ENCODE measurements around the gene FBXO3. TPM values are rescaled to one million over a fixed set of nuclear protein-coding genes. Genes with fewer than 3 reads are reported as not detected.

FBXO3 gene
- total and polyA plus RNA-seq, 9 of the 15 experiments (the other 6 are each of a cell fraction or from before 2014, with no cell fraction given): 11.6 to 59.3 (median 29.2) TPM

DNA sequence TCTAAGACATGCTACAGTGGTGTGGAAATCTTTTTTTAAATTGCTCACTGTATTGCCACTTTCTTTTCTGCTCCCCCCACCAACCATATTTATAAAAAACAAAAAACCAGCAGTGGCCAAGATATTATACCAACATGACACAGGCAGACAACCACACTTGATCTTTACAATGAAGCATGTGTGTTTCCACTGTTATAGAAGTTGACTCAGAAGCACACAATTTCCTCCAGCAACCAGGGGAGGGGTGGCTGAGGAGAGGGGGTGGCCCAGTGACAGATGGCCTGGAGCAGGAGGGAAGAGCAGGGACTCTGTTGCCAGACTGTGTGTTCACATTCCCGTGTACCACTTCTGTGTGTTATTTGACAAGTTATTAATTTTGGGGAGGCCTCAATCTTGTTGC, 52.9 kb downstream of the FBXO3 start:
- peaks cover 57% of the 10 kb centered on the region for H3K79me2 ChIP-seq (ENCODE audit: control insufficient read depth, insufficient read depth, low read length)
- peaks cover 10% of the 10 kb centered on the region for H3K9me1 ChIP-seq (ENCODE audit: control insufficient read depth, insufficient read depth, low read length)
- DNase-seq (ENCODE audit: extremely low read depth in 1 of 4, low spot score in 3 of 4): no peak
- BruUV-seq (replicated peaks): no TSS peak
- no peak for TF ChIP-seq GTF2E2 (tag; IDR thresholded peaks at IDR 0.05)
- H3K27me3 ChIP-seq (ENCODE audit: control insufficient read depth in 2 of 2, insufficient read depth in 2 of 2, low read length in 2 of 2): no peaks in the 10 kb centered on the region
- H3K4me2 ChIP-seq (ENCODE audit: insufficient read depth, low read length): no peak overlapping the region
- in situ Hi-C loops (cut with MboI) (no loop called here), intact Hi-C loops (cut with micrococcal nuclease) (no loop called here)
- H3K27ac ChIP-seq (ENCODE audit: extremely low read depth, low read depth, low read length): no peak overlapping the region
- peaks cover 30% of the 10 kb centered on the region for H4K20me1 ChIP-seq (replicated peaks; ENCODE audit: control insufficient read depth, insufficient read depth, low read length)
- no peak overlapping the region for H2AFZ ChIP-seq (ENCODE audit: low read depth, low read length)
- WGBS (ENCODE audit: insufficient coverage, low coverage, missing lambda C conversion rate): 55% methylated on average over 1 of the region's 1 CpG
- no peak overlapping the region for H3K9ac ChIP-seq (ENCODE audit: insufficient read depth in 1 of 2, low read depth in 2 of 2, low read length in 2 of 2)
- no peak overlapping the region for H3K4me3 ChIP-seq
- CTCF ChIA-PET (ENCODE audit: low intra/inter-chr PET ratio): interaction anchor here (0.6 kb wide), 1 partner anchor 9 kb away, joined by 3 read pairs; no protein-coding TSS in a partner anchor
- FAIRE-seq: no peak
- peaks cover 24 to 36% of the 10 kb centered on the region in 2 experiments for H3K4me1 ChIP-seq (replicated peaks in 1 of 2; ENCODE audit: control insufficient read depth in 2 of 2, insufficient read depth in 2 of 2, low read length in 2 of 2)
- POLR2A ChIA-PET: interaction anchor here (1.4 to 1.8 kb wide), 2 partner anchors 13 to 15 kb away, joined by 6 to 10 read pairs; partner anchors contain the start of gene CD59
- no peak for ATAC-seq
- no peaks in the 10 kb centered on the region for H3K9me3 ChIP-seq (replicated peaks; ENCODE audit: control insufficient read depth, insufficient read depth, low read depth, low read length)
- peaks cover 69% of the 10 kb centered on the region for H3K36me3 ChIP-seq (ENCODE audit: control insufficient read depth, insufficient read depth, low read length)

DNA sequence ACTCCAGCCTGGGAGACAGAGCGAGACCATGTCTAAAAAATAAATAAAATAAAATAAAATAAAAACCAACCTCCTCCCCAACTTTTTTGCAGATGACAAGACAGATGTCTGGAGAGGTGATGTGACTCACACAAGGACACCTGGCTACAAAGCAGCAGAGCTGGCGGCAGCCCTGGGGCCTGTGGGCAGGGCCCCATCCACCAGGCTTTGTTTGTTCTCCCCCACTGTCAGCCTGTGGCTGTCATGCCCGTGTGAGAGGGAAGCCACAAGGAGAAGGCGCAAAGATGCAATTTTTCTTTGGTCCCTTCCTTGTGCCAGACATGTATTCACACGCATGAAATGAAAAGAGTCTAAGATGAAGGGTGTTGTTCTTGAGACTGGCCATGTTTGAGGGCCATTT, 54.7 kb downstream of the FBXO3 start:
- peaks cover 23 to 26% of the 10 kb centered on the region in 2 experiments for H3K4me1 ChIP-seq (replicated peaks in 1 of 2; ENCODE audit: control insufficient read depth in 2 of 2, insufficient read depth in 2 of 2, low read length in 2 of 2)
- no peak overlapping the region for H2AFZ ChIP-seq (ENCODE audit: low read depth, low read length)
- in situ Hi-C loops (cut with MboI): no loop called here
- POLR2A ChIA-PET: interaction anchor here (1.2 to 1.5 kb wide), 2 partner anchors 17 to 23 kb away, joined by 3 read pairs; partner anchors contain the start of gene CD59
- peaks cover 73% of the 10 kb centered on the region for H3K36me3 ChIP-seq (ENCODE audit: control insufficient read depth, insufficient read depth, low read length)
- ATAC-seq (no peak), FAIRE-seq (no peak), DNase-seq (ENCODE audit: extremely low read depth in 1 of 4, low spot score in 3 of 4) (no peak)
- H3K79me2 ChIP-seq (ENCODE audit: control insufficient read depth, insufficient read depth, low read length): peaks cover 40% of the 10 kb centered on the region
- no peaks in the 10 kb centered on the region for H3K27me3 ChIP-seq (ENCODE audit: control insufficient read depth in 2 of 2, insufficient read depth in 2 of 2, low read length in 2 of 2)
- intact Hi-C loops (cut with micrococcal nuclease): no loop called here
- H3K9me1 ChIP-seq (ENCODE audit: control insufficient read depth, insufficient read depth, low read length): peaks cover 10% of the 10 kb centered on the region
- 82% methylated on average over 5 of the region's 5 CpGs for WGBS (ENCODE audit: insufficient coverage, low coverage, missing lambda C conversion rate)
- no peak overlapping the region for H3K9ac ChIP-seq (ENCODE audit: insufficient read depth in 1 of 2, low read depth in 2 of 2, low read length in 2 of 2)
- H3K9me3 ChIP-seq (replicated peaks; ENCODE audit: control insufficient read depth, insufficient read depth, low read depth, low read length): no peaks in the 10 kb centered on the region
- CTCF ChIA-PET (ENCODE audit: low intra/inter-chr PET ratio): no interaction called here
- peaks cover 29% of the 10 kb centered on the region for H4K20me1 ChIP-seq (replicated peaks; ENCODE audit: control insufficient read depth, insufficient read depth, low read length)
- no peak overlapping the region for H3K4me3 ChIP-seq
- no peak overlapping the region for H3K27ac ChIP-seq (ENCODE audit: extremely low read depth, low read depth, low read length)
- TF ChIP-seq PHB (CRISPR knock-in tag; IDR thresholded peaks at IDR 0.05): no peak
- no peak for TF ChIP-seq U2AF1 (optimal IDR thresholded peaks at IDR 0.05; ENCODE audit: low read depth, low read length)
- TF ChIP-seq ZNF134 (CRISPR knock-in tag; conservative IDR thresholded peaks at IDR 0.05): no peak
- no peak for TF ChIP-seq CHD2 (IDR thresholded peaks at IDR 0.05; ENCODE audit: low read depth, low read length)
- TF ChIP-seq, protein P1, sequence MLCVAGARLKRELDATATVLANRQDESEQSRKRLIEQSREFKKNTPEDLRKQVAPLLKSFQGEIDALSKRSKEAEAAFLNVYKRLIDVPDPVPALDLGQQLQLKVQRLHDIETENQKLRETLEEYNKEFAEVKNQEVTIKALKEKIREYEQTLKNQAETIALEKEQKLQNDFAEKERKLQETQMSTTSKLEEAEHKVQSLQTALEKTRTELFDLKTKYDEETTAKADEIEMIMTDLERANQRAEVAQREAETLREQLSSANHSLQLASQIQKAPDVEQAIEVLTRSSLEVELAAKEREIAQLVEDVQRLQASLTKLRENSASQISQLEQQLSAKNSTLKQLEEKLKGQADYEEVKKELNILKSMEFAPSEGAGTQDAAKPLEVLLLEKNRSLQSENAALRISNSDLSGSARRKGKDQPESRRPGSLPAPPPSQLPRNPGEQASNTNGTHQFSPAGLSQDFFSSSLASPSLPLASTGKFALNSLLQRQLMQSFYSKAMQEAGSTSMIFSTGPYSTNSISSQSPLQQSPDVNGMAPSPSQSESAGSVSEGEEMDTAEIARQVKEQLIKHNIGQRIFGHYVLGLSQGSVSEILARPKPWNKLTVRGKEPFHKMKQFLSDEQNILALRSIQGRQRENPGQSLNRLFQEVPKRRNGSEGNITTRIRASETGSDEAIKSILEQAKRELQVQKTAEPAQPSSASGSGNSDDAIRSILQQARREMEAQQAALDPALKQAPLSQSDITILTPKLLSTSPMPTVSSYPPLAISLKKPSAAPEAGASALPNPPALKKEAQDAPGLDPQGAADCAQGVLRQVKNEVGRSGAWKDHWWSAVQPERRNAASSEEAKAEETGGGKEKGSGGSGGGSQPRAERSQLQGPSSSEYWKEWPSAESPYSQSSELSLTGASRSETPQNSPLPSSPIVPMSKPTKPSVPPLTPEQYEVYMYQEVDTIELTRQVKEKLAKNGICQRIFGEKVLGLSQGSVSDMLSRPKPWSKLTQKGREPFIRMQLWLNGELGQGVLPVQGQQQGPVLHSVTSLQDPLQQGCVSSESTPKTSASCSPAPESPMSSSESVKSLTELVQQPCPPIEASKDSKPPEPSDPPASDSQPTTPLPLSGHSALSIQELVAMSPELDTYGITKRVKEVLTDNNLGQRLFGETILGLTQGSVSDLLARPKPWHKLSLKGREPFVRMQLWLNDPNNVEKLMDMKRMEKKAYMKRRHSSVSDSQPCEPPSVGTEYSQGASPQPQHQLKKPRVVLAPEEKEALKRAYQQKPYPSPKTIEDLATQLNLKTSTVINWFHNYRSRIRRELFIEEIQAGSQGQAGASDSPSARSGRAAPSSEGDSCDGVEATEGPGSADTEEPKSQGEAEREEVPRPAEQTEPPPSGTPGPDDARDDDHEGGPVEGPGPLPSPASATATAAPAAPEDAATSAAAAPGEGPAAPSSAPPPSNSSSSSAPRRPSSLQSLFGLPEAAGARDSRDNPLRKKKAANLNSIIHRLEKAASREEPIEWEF (CRISPR knock-in tag; IDR thresholded peaks at IDR 0.05): no peak
- TF ChIP-seq, protein P2, sequence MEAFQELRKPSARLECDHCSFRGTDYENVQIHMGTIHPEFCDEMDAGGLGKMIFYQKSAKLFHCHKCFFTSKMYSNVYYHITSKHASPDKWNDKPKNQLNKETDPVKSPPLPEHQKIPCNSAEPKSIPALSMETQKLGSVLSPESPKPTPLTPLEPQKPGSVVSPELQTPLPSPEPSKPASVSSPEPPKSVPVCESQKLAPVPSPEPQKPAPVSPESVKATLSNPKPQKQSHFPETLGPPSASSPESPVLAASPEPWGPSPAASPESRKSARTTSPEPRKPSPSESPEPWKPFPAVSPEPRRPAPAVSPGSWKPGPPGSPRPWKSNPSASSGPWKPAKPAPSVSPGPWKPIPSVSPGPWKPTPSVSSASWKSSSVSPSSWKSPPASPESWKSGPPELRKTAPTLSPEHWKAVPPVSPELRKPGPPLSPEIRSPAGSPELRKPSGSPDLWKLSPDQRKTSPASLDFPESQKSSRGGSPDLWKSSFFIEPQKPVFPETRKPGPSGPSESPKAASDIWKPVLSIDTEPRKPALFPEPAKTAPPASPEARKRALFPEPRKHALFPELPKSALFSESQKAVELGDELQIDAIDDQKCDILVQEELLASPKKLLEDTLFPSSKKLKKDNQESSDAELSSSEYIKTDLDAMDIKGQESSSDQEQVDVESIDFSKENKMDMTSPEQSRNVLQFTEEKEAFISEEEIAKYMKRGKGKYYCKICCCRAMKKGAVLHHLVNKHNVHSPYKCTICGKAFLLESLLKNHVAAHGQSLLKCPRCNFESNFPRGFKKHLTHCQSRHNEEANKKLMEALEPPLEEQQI (IDR thresholded peaks at IDR 0.05): no peak
- no peak for TF ChIP-seq ZNF239 (CRISPR knock-in tag; IDR thresholded peaks at IDR 0.05)
- no TSS peak for BruUV-seq (replicated peaks)
- no peak overlapping the region for H3K4me2 ChIP-seq (ENCODE audit: insufficient read depth, low read length)
